DND-41 (cell line): ENCODE data around the gene CAMK2A.

Experiments
- EZH2 ChIP-seq: IDR thresholded peaks from 3 replicates; pipeline ENCODE4 v1.6.1; 2012; ENCODE audit warnings: borderline replicate concordance, low read depth, mild to moderate bottlenecking, moderate library complexity, low read length, inconsistent platforms; ENCODE audit not compliant: severe bottlenecking
- TF ChIP-seq, protein P1 (sequence below): IDR thresholded peaks from 2 replicates; pipeline ENCODE4 v1.5.1; 2012; ENCODE audit warnings: borderline replicate concordance, low read length, moderate library complexity, mild to moderate bottlenecking; ENCODE audit not compliant: poor library complexity, severe bottlenecking; ENCODE audit errors: extremely low read depth

DNA sequence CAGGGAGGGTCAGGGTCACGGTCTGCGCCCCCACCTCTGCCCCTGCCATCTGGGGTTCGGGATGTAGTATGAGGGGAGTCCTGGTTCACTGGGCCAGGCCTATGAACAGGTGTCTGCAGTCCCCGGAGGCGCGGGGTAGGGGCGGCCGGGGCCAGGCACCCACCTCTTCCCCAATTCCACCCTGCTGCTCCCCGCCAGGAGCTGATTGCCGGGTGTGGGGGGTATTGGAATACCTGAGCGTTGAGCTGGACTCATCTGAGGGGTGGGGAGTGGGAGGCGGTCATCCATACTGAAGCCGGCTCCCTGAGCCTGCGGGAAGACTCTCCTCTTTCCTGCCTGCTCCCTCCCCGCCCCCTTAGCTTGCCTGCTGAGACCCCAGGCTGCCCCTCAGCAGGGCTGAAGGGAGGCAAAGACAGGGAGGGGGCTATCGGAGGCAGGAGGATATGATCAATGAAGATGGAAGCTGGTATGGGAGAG is 99.0 kb downstream of the CAMK2A start:
- TF ChIP-seq, protein P1, sequence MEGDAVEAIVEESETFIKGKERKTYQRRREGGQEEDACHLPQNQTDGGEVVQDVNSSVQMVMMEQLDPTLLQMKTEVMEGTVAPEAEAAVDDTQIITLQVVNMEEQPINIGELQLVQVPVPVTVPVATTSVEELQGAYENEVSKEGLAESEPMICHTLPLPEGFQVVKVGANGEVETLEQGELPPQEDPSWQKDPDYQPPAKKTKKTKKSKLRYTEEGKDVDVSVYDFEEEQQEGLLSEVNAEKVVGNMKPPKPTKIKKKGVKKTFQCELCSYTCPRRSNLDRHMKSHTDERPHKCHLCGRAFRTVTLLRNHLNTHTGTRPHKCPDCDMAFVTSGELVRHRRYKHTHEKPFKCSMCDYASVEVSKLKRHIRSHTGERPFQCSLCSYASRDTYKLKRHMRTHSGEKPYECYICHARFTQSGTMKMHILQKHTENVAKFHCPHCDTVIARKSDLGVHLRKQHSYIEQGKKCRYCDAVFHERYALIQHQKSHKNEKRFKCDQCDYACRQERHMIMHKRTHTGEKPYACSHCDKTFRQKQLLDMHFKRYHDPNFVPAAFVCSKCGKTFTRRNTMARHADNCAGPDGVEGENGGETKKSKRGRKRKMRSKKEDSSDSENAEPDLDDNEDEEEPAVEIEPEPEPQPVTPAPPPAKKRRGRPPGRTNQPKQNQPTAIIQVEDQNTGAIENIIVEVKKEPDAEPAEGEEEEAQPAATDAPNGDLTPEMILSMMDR = no peak
- no peak for TF ChIP-seq EZH2
